ENCODE data around the gene FST. TPM values are rescaled to one million over a fixed set of nuclear protein-coding genes. Genes with fewer than 3 reads are reported as not detected.

Gene FST
- total RNA-seq, 2 experiments from 2014 or later: 0.47 to 0.49 TPM

GRCh38 chr5:53454719-53455000 lies 25.8 kb upstream of the FST start:
- H3K27ac Mint-ChIP-seq: no peak overlapping the region
- H3K4me1 Mint-ChIP-seq: no peaks in the 10 kb centered on the region
- CTCF ChIA-PET: no interaction called here
- ATAC-seq (no peak), DNase-seq (no peak)
- peaks cover 25% of the 10 kb centered on the region for H3K27me3 Mint-ChIP-seq
- no peaks in the 10 kb centered on the region for H3K9me3 Mint-ChIP-seq (ENCODE audit: low read depth)
- no peaks in the 10 kb centered on the region for H3K36me3 Mint-ChIP-seq
- no peak overlapping the region for H3K4me3 Mint-ChIP-seq

GRCh38 chr5:53456366-53456765 lies 24.1 kb upstream of the FST start:
- DNase-seq: no peak
- Mint-ChIP-seq H3K27ac (no peak overlapping the region), H3K27me3 (peaks cover 20% of the 10 kb centered on the region), H3K9me3 (ENCODE audit: low read depth) (no peaks in the 10 kb centered on the region), H3K36me3 (no peaks in the 10 kb centered on the region), H3K4me1 (no peaks in the 10 kb centered on the region), H3K4me3 (no peak overlapping the region)
- no peak for ATAC-seq
- CTCF ChIA-PET: interaction anchor here (1.2 kb wide), 1 partner anchor 773 kb away, joined by 4 read pairs; no protein-coding TSS in a partner anchor

GRCh38 chr5:53463909-53464621 lies 16.4 kb upstream of the FST start:
- H3K4me1 Mint-ChIP-seq: no peaks in the 10 kb centered on the region
- no peaks in the 10 kb centered on the region for H3K36me3 Mint-ChIP-seq
- H3K9me3 Mint-ChIP-seq (ENCODE audit: low read depth): no peaks in the 10 kb centered on the region
- ATAC-seq (no peak), DNase-seq (no peak)
- H3K4me3 Mint-ChIP-seq: no peak overlapping the region
- H3K27me3 Mint-ChIP-seq: peaks cover 38% of the 10 kb centered on the region
- H3K27ac Mint-ChIP-seq: no peak overlapping the region
- CTCF ChIA-PET: no interaction called here

- CTCF ChIA-PET: interaction anchor here (1.2 kb wide), 1 partner anchor 280 kb away, joined by 3 read pairs; no protein-coding TSS in a partner anchor
- no peak overlapping the region for H3K4me3 Mint-ChIP-seq
- DNase-seq (no peak), ATAC-seq (no peak)
- no peaks in the 10 kb centered on the region for H3K4me1 Mint-ChIP-seq
- no peaks in the 10 kb centered on the region for H3K9me3 Mint-ChIP-seq (ENCODE audit: low read depth)
- H3K36me3 Mint-ChIP-seq: no peaks in the 10 kb centered on the region
- H3K27me3 Mint-ChIP-seq: peaks cover 43% of the 10 kb centered on the region
- no peak overlapping the region for H3K27ac Mint-ChIP-seq
These were observed 15.7 kb upstream of the FST start for GRCh38 chr5:53464722-53465121.

- H3K36me3 Mint-ChIP-seq: no peaks in the 10 kb centered on the region
- CTCF ChIA-PET: no interaction called here
- H3K27ac Mint-ChIP-seq: no peak overlapping the region
- DNase-seq (no peak), ATAC-seq (no peak)
- H3K9me3 Mint-ChIP-seq (ENCODE audit: low read depth): no peaks in the 10 kb centered on the region
- peaks cover 61% of the 10 kb centered on the region for H3K27me3 Mint-ChIP-seq
- no peaks in the 10 kb centered on the region for H3K4me1 Mint-ChIP-seq
- no peak overlapping the region for H3K4me3 Mint-ChIP-seq
These were observed 10.3 kb upstream of the FST start for GRCh38 chr5:53469946-53470687.

- no peak for DNase-seq
- no peak for ATAC-seq
- Mint-ChIP-seq H3K27ac (no peak overlapping the region), H3K9me3 (ENCODE audit: low read depth) (no peaks in the 10 kb centered on the region), H3K27me3 (peaks cover 73% of the 10 kb centered on the region), H3K4me1 (no peaks in the 10 kb centered on the region), H3K36me3 (no peaks in the 10 kb centered on the region), H3K4me3 (no peak overlapping the region)
- CTCF ChIA-PET: no interaction called here
These were observed 8.2 kb upstream of the FST start for GRCh38 chr5:53472279-53472678.

- Mint-ChIP-seq H3K9me3 (ENCODE audit: low read depth) (no peaks in the 10 kb centered on the region), H3K27ac (no peak overlapping the region), H3K27me3 (peaks cover 75% of the 10 kb centered on the region), H3K36me3 (no peaks in the 10 kb centered on the region), H3K4me3 (no peak overlapping the region), H3K4me1 (no peaks in the 10 kb centered on the region)
- DNase-seq: no peak
- ATAC-seq: no peak
- CTCF ChIA-PET: no interaction called here
These were observed 7.5 kb upstream of the FST start for GRCh38 chr5:53472720-53473510.

GRCh38 chr5:53473633-53474032 lies 6.8 kb upstream of the FST start:
- CTCF ChIA-PET: no interaction called here
- Mint-ChIP-seq H3K9me3 (ENCODE audit: low read depth) (no peaks in the 10 kb centered on the region), H3K36me3 (no peaks in the 10 kb centered on the region), H3K27me3 (peaks cover 78% of the 10 kb centered on the region), H3K4me3 (no peak overlapping the region), H3K27ac (no peak overlapping the region), H3K4me1 (peaks cover 4% of the 10 kb centered on the region)
- ATAC-seq (no peak), DNase-seq (no peak)

- Mint-ChIP-seq H3K4me3 (no peak overlapping the region), H3K27me3 (peaks cover 76% of the 10 kb centered on the region), H3K9me3 (ENCODE audit: low read depth) (no peaks in the 10 kb centered on the region), H3K27ac (no peak overlapping the region), H3K36me3 (no peaks in the 10 kb centered on the region), H3K4me1 (peaks cover 10% of the 10 kb centered on the region)
- ATAC-seq: no peak
- CTCF ChIA-PET: no interaction called here
- no peak for DNase-seq
These were observed 5.1 kb upstream of the FST start for GRCh38 chr5:53475320-53475719.

- ATAC-seq: no peak
- Mint-ChIP-seq H3K4me1 (peaks cover 14% of the 10 kb centered on the region), H3K36me3 (no peaks in the 10 kb centered on the region), H3K9me3 (ENCODE audit: low read depth) (no peaks in the 10 kb centered on the region), H3K27me3 (peaks cover 77% of the 10 kb centered on the region), H3K27ac (no peak overlapping the region), H3K4me3 (no peak overlapping the region)
- CTCF ChIA-PET: interaction anchor here (0.6 to 3.4 kb wide), 3 partner anchors 589 to 1014 kb away, joined by 3 to 20 read pairs (median 3); no protein-coding TSS in a partner anchor
- DNase-seq: no peak
These were observed 4.4 kb upstream of the FST start for GRCh38 chr5:53476019-53476418.

GRCh38 chr5:53476531-53477480 lies 3.6 kb upstream of the FST start:
- DNase-seq: no peak
- ATAC-seq: no peak
- CTCF ChIA-PET: interaction anchor here (1.0 to 3.4 kb wide), 3 partner anchors 289 to 752 kb away, joined by 3 to 20 read pairs (median 3); no protein-coding TSS in a partner anchor
- Mint-ChIP-seq H3K27me3 (peaks cover 77% of the 10 kb centered on the region), H3K36me3 (no peaks in the 10 kb centered on the region), H3K9me3 (ENCODE audit: low read depth) (no peaks in the 10 kb centered on the region), H3K27ac (no peak overlapping the region), H3K4me3 (no peak overlapping the region), H3K4me1 (peaks cover 19% of the 10 kb centered on the region)

GRCh38 chr5:53478411-53479044 lies 1.9 kb upstream of the FST start:
- H3K27ac Mint-ChIP-seq: no peak overlapping the region

More at GRCh38 chr5:53478411-53479044, 1.9 kb upstream of the FST start:
- CTCF ChIA-PET: interaction anchor here (0.5 to 3.4 kb wide), 6 partner anchors 10 to 833 kb away, joined by 3 to 20 read pairs (median 3); no protein-coding TSS in a partner anchor
- ATAC-seq: no peak
- peaks cover 75% of the 10 kb centered on the region for H3K27me3 Mint-ChIP-seq
- no peak for DNase-seq
- H3K4me1 Mint-ChIP-seq: peaks cover 30% of the 10 kb centered on the region
- H3K36me3 Mint-ChIP-seq: no peaks in the 10 kb centered on the region
- H3K4me3 Mint-ChIP-seq: peak overlapping the region; percentile 53
- H3K9me3 Mint-ChIP-seq (ENCODE audit: low read depth): no peaks in the 10 kb centered on the region

Data from activated CD8-positive, alpha-beta memory T cell treated with anti-CD3 and anti-CD28 coated beads, Interleukin-2, amount 10 ng/mL, durations not matched to agents 7 days and 5 days (primary cell).